ACHN (cell line): ENCODE results near the gene PYGL.
"Not testable (repeated sequence)": the region's sequence is repeated elsewhere in the genome, so short reads cannot be mapped to it uniquely, and the experiment has no call there.

Experiments used
- DNase-seq: peaks from one replicate; pipeline ENCODE4 v3.0.0-alpha.2; 2015
- in situ Hi-C: cut with HindIII; loops from 2 replicates; pipeline ENCODE4 v1.10.0; 2017; ENCODE audit warnings: low sequenced_read_pairs, low pct_ligation_motif_present, low pct_unique_long_range_greater_than_20kb

The PYGL gene

DNA sequence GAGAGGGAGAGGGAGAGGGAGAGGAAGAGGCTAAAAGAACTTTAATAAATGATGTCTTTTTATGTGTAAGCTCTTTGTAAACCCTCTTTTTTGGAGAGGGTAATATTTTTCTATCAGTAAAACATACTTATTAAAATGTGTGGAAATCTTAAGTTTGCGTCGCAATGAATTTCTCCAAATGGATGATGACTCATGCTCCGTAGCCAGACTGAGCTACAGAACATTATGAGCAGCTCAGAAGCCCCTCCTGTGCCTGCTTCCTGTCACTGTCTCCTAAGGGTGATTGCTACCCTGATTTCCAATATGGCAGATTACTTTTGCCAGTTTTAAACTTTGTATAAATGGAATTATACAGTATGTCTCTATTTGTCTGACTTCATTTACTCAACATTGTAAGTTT lies 13.0 kb upstream of the PYGL start:
- in situ Hi-C loops: no loop called here
- no peak for DNase-seq

DNA sequence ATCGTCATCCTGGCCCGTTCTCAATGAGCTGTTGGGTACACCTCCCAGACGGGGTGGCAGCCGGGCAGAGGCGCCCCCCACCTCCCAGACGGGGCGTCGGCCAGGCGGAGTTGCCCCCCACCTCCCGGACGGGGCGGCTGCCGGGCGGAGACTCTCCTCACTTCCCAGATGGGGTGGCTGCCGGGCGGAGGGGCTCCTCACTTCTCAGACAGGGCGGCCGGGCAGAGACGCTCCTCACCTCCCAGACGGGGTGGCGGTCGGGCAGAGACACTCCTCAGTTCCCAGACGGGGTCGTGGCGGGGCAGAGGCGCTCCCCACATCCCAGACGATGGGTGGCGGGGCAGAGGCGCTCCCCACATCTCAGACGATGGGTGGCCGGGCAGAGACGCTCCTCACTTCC lies 12.1 kb upstream of the PYGL start:
- in situ Hi-C loops, DNase-seq: not testable (repeated sequence)

DNA sequence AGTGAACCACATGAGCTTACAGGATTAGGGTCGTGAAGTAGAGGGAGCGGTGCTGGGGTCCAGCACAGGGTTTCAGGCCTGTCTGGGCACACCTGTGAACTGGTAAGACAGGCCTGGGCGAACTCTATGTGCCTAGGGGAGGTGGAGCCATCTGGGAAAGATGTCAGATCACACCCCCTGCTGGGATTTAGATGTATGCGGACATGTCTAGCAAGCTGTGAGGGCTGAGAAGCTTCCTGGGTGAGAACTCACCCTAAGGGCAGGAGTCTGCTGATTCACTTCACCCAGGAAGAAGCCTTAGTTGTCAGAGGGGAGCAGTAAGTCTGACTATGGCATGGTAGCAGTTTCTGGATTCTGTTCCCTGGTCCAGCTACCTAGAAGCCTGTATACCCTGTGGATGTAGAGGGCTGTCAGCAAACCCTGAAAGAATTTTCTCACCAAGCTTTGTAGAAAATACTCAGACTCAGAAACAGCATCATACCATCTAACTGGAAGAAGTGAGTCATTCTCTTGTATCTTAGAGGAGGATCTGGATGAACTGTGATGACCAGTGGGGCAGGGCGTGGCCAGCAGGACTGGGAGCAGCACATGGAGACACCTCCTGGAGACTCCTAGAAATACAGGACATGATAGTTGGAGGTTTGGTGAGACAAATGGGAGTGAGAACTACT lies 11.2 kb upstream of the PYGL start:
- in situ Hi-C loops: no loop called here
- DNase-seq: peak; percentile 95

DNA sequence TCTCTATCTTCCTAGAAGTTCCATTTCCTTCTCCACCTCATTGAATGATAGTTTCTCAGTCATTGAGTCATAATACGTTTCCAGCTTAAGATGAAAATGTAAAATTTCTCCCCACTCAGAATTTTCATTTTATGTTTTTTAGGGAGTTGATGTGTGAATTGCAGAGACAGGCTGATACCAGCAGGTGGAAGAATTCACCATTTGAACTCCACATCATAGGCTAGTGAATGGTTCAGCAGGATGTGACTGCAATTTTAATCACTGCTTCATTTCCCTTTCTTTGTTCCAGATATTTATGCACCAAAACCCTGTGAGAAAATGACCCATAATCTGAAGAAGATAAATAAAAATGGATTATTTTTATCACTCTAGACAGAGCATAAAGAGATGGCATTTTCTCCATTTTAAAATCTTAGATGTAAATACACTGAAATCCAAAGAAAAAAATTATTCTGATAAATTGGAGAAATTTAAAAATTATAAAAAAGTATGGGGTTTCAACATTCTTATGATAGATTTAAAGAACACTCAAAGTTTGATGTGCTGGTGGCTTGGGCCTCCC lies 10.6 kb upstream of the PYGL start:
- in situ Hi-C loops: no loop called here
- DNase-seq: peak; percentile 67

DNA sequence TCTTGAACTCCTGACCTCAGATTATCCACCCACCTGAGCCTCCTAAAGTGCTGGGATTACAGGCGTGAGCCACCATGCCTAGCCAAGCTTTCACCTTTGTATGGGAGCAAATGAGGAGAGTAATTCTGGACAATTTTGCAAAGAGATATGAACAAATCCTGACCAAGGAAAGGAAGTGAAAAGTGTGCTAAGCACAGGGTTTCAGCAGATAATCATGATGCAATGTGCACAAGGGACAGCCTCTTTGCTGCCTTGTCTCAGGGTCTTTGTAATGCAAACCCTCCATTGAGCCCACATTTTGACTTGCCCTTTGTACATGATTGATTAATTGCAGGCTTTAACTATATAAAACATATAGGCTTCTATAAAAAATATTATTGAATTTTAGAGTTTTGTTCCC lies 9.2 kb upstream of the PYGL start:
- in situ Hi-C loops: no loop called here
- DNase-seq: no peak

DNA sequence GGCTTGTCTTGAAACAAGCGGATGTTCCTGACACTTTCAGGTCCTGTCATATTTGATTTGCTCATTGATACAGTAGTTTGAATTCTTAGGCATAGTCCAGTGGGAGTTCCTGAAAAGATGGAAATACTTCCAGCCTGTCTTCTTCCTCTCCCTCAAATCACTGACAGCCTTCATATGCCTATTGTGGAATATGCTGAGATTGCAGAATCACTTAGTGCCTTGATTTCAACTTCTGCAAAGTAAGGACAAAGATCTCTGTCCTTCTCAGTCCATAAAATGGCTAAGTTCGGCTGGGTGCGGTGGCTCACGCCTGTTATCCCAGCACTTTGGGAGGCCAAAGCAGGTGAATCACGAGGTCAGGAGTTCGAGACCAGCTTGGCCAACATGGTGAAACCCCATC lies 6.7 kb upstream of the PYGL start:
- DNase-seq: no peak
- in situ Hi-C loops: no loop called here

DNA sequence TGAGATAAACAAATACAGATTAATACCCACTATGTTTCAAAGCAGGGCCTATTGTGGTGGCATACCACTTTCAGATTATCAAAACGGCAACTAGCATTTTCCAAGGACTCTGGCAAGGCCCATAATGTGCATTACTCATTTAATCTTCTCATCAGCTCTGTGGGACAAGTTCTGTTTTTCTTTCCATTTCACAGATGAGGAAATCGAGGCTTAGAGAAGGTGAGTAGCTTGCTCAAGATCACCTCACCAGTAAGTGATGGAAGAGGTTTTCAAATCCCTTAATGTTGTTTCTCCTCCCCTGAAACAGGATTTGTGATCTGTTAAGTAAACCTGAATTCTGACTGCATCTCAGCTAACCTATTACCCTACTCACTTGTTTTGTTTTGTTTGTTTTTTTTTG lies 3.9 kb upstream of the PYGL start:
- no peak for DNase-seq
- in situ Hi-C loops: no loop called here

DNA sequence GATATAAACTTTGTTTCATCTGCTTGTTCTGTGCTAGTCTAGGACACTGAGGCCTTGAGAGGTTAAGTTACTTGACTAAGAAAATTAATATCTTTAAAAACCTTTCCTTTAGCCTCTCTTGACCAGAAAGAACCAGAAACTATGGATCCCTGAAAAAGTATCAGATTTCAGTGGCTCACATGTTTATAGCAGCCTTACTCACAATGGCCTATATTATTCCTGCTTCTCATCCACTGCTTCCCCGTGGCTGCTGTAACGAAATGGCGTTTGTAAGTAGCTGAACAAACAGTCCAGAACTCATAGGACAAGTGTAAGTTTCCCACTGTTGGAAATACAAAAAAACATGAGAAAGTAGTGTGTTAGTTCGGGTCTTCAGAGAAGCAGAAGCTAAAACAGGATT lies 3.2 kb upstream of the PYGL start:
- in situ Hi-C loops: no loop called here

DNA sequence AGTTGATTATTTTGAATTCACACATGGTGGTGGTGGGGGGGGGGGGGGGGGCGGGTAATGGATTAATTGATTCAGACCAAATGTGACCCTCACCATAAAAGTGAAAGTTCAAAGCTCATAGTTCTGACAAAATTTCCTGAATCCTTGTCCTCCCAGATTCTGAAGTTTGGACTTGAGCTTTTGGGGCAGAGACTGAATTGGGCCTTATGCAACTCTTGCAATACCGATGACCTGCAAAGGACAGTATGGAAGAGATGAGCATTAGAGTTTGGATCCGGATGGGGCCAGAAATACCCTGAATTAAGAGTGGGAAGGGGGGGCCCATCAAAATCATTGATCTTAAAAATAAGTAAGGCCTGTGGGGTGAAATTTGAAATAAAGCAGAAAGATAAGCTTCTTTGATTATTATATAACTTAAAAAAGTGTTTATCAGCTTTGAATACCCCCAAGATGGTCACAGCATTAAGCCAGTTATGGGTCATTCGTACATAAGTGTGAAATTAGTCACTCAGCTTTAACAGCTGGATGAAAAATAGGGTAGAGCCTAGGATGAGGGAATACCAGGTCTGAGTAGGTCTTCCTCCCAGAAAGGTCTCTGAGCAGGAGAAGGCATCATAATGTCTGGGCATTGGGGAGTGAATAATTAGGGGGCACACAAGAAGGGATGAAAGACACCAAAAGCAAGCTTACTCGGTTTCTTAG lies 2.1 kb upstream of the PYGL start:
- in situ Hi-C loops: no loop called here
- no peak for DNase-seq

More for the DNA sequence above, 3.2 kb upstream of the PYGL start:
- DNase-seq: no peak

DNA sequence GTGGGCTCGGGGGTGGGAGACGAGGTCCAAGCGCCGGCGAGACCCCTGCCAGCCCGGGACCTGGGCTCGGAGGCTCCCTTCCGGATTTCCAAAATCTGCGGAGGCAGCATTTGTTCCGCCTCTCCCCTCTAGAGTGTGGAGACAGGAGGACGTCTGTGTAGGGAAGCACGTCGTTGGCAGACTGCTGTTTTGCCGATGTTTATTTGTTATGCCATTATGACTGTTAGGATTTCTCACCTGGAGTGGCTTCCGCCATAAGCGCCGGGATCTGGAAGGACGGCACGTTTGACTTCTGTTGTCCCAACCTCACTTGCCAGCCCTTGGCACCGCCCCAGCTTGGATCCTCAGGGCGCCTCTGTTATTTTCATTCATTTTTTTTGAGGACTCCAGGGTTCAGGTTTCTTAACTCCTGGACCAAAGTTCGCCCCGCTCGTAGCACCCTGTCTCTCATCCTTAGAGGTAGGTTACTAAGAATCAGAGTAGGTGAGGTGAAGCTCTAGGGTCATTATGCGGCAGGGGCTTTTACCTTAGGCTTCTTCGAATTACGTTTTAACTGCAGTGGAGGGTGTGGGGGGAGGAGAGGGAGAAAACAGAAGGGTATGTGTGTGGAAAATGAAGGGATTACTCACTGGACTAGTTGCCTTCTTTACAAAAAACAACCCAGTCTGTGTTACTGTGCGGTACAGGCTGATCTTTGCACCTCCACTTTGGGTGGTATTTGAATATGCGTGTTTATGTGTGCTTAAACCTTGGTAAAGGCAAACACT lies 547 bp upstream of the PYGL start:
- DNase-seq: peak; percentile 49
- in situ Hi-C loops: no loop called here

DNA sequence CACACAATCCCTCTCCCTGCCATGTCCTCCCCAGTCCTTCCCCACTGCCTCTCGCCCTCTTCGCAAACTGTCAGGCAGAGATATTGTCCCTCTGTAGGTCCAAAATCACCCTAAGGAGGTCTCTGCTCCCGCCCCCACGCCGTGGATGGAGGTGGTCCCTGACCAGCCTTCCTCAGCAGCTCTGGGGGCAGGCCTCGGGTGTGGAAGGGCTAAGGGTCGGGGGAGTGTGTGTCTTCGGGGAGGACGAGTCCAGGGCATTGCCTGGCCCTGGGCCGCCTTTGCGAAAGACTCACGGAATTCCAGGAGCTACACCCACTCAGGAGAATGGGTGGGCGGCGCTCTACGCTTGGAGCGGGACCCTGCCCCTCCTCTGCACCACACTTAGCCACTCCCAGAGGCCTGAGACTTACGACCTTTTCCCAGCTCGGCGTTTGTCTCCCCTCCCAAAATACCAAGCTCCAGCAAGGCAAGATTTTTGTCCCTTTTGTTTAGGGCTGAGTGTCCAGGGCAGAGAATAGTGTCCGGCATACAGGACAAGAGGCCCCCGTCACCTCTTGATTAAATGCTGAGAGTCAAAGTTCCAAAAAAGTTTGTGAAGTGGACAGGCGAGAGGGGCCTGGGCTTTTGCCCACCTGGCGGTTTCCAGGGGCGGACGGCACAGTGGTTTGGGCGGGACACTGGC lies 881 bp downstream of the PYGL start:
- in situ Hi-C loops: no loop called here
- DNase-seq: peak; percentile 72

DNA sequence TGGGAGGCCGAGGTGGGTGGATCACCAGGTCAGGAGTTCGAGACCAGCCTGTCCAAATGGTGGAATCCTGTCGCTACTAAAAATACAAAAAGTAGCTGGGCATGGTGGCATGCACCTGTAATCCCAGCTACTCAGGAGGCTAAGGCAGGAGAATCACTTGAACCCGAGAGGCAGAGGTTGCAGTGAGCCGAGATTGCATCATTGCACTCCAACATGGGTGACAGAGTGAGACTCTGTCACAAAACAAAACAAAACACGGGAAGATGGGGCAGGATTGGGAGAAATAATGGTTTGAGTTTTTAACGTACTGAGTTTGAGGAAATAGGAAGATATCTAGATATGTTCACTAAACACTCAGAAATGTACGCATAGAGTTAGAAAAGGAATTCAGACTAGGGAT lies 2.6 kb downstream of the PYGL start:
- DNase-seq, in situ Hi-C loops: not testable (repeated sequence)

DNA sequence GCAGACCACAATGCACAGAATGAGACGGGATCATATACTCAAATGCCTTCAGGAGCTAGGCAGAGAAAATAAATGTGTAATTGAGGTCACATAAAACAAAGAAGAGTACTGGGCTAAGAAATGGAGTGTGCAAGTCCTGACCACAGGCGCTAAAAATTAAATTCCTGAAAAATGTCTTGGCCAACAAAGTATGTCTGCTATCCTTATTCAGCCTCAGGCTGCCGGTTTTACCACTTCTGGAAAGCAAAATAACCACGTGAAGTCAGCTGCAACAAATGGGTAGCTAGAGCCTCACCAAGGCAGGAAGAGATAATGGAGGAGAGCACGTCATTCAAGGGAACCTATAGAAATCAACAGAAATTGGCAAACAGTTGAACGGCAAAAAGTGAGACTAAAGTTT lies 3.1 kb downstream of the PYGL start:
- in situ Hi-C loops: no loop called here
- DNase-seq: peak; percentile 14

- in situ Hi-C loops: no loop called here
- DNase-seq: no peak
Observed at GRCh38 chr14:50937800-50938199, 6.5 kb downstream of the PYGL start.

DNA sequence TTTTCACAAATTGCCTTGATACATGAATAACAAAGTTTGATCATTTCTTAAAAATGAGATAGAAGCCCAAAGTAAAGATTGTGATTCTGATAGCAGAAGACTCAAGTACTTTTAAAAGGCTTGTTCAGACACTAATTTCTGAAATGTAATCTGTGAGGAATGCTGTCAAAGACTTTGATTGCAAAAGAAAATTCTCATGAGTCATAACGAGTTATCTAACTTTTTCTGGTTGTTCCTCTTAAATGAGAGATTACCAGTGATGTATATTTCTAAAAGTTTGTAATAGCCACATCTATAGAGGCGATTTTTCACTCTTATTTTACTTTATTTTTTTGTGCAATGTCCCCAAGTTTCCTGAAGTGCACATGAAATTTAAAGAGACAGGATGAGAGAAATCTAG lies 7.0 kb downstream of the PYGL start:
- in situ Hi-C loops: no loop called here
- DNase-seq: no peak

GRCh38 chr14:50936882-50937281 lies 7.4 kb downstream of the PYGL start:
- in situ Hi-C loops: no loop called here
- DNase-seq: no peak

- no peak for DNase-seq
- in situ Hi-C loops: no loop called here
Observed at GRCh38 chr14:50936016-50936340, 8.3 kb downstream of the PYGL start.

DNA sequence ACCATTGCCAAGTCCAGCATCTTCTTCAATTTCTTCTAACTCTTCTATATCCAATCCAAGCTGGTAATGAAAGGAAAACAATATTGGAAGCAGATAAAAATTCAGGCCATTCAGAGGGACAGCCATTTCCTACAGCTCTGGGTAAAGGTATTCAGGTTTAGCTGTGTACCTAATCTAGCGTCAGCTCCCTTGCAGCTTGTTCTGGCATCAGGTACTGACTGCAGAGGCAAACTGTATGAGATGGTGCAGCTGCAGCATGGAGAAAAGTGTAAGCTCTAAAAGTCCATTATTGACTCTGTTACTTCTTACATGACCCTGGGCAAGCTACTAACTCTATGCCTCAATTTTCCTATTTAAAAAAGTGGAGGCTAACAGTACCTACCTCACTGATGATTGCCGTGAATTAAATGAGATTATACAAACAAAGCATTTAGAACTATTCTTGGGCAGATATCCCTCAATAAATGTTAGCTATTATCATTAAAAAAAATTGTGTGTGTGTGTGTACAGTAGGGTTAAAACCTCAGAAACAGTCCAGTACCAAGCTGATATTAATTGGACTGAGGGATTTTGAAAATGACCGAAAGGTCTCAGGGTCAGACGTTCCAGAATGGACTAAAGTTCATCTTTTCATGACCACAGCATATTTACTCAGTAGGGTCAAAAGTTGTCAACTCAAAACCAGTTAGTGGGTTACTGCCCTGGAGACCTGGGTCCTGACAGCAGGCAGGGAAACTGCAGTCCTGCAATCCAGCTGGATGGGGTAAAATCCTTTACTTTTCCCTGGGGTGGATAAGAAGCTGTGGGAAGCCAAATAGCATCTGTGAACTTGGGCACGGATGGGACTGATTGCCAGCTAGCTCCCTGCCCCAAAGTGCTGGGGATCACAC lies 8.9 kb downstream of the PYGL start:
- no peak for DNase-seq
- in situ Hi-C loops: no loop called here
